ENCODE measurements around the gene NPTN. TPM values are rescaled to one million over a fixed set of nuclear protein-coding genes. Genes with fewer than 3 reads are reported as not detected.

The NPTN gene
- total RNA-seq, 1 donor from 2014 or later: 102 TPM

- H3K36me3 Mint-ChIP-seq: peaks cover 46% of the 10 kb centered on the region
- no peak overlapping the region for H3K27ac Mint-ChIP-seq
- no peak for DNase-seq (ENCODE audit: low spot score in 2 of 2, unreplicated experiment in 2 of 2)
- TF ChIP-seq CTCF (IDR thresholded peaks at IDR 0.05; ENCODE audit: unreplicated experiment): no peak
- peaks cover 10% of the 10 kb centered on the region for H3K4me1 Mint-ChIP-seq
- no peak overlapping the region for H3K4me3 Mint-ChIP-seq
- no peaks in the 10 kb centered on the region for H3K9me3 Mint-ChIP-seq
- no peaks in the 10 kb centered on the region for H3K27me3 Mint-ChIP-seq (ENCODE audit: low read depth)
These were observed 42.9 kb downstream of the NPTN start for GRCh38 chr15:73590263-73590662.

GRCh38 chr15:73589766-73590165 lies 43.4 kb downstream of the NPTN start:
- Mint-ChIP-seq H3K9me3 (no peaks in the 10 kb centered on the region), H3K4me1 (peaks cover 15% of the 10 kb centered on the region), H3K36me3 (peaks cover 46% of the 10 kb centered on the region), H3K27me3 (ENCODE audit: low read depth) (no peaks in the 10 kb centered on the region), H3K27ac (no peak overlapping the region), H3K4me3 (no peak overlapping the region)
- TF ChIP-seq CTCF (IDR thresholded peaks at IDR 0.05; ENCODE audit: unreplicated experiment): no peak
- no peak for DNase-seq (ENCODE audit: low spot score in 2 of 2, unreplicated experiment in 2 of 2)

GRCh38 chr15:73585871-73586654 lies 47.1 kb downstream of the NPTN start:
- H3K36me3 Mint-ChIP-seq: peaks cover 43% of the 10 kb centered on the region
- H3K4me3 Mint-ChIP-seq: no peak overlapping the region

GRCh38 chr15:73584699-73585420 lies 48.3 kb downstream of the NPTN start:
- no peaks in the 10 kb centered on the region for H3K9me3 Mint-ChIP-seq

More at GRCh38 chr15:73585871-73586654, 47.1 kb downstream of the NPTN start:
- Mint-ChIP-seq H3K27me3 (ENCODE audit: low read depth) (no peaks in the 10 kb centered on the region), H3K9me3 (no peaks in the 10 kb centered on the region), H3K27ac (peak overlapping the region; percentile 18), H3K4me1 (peaks cover 14% of the 10 kb centered on the region)
- TF ChIP-seq CTCF (IDR thresholded peaks at IDR 0.05; ENCODE audit: unreplicated experiment): no peak
- DNase-seq (ENCODE audit: low spot score in 2 of 2, unreplicated experiment in 2 of 2): no peak

GRCh38 chr15:73583544-73583943 lies 49.6 kb downstream of the NPTN start:
- no peaks in the 10 kb centered on the region for H3K27me3 Mint-ChIP-seq (ENCODE audit: low read depth)
- no peak overlapping the region for H3K4me3 Mint-ChIP-seq
- DNase-seq (ENCODE audit: low spot score in 2 of 2, unreplicated experiment in 2 of 2): no peak
- peaks cover 14% of the 10 kb centered on the region for H3K4me1 Mint-ChIP-seq
- no peak for TF ChIP-seq CTCF (IDR thresholded peaks at IDR 0.05; ENCODE audit: unreplicated experiment)
- peaks cover 28% of the 10 kb centered on the region for H3K36me3 Mint-ChIP-seq
- peak overlapping the region; percentile 52 for H3K27ac Mint-ChIP-seq
- no peaks in the 10 kb centered on the region for H3K9me3 Mint-ChIP-seq

More at GRCh38 chr15:73584699-73585420, 48.3 kb downstream of the NPTN start:
- Mint-ChIP-seq H3K27ac (peak overlapping the region; percentile 52), H3K36me3 (peaks cover 39% of the 10 kb centered on the region), H3K27me3 (ENCODE audit: low read depth) (no peaks in the 10 kb centered on the region), H3K4me3 (no peak overlapping the region), H3K4me1 (peaks cover 14% of the 10 kb centered on the region)
- TF ChIP-seq CTCF (IDR thresholded peaks at IDR 0.05; ENCODE audit: unreplicated experiment): no peak
- DNase-seq (ENCODE audit: low spot score in 2 of 2, unreplicated experiment in 2 of 2): no peak
